HEK293 (cell line): ENCODE results near the gene PXDC1.
"Not testable (repeated sequence)": the region's sequence is repeated elsewhere in the genome, so short reads cannot be mapped to it uniquely, and the experiment has no call there.

ENCODE experiments used
- CTCF ChIA-PET: fragments of 350-600 bp; formaldehyde crosslinking; extraction: SDS; loops from one replicate; lab custom pipeline; 2021; ENCODE audit warnings: antibody characterized with exemption; lab: Yijun Ruan, JAX
- POLR2A ChIA-PET: fragments of 300-600 bp; formaldehyde crosslinking; extraction: SDS; loops from one replicate; lab custom pipeline; 2020; ENCODE audit warnings: antibody characterized with exemption, inconsistent platforms; lab: Yijun Ruan, JAX
- H3K27ac ChIP-seq: fragments of 200-500 bp; sonication (Bioruptor generic); 2 replicates; pipeline ENCODE4 v1.5.1; 2014; ENCODE audit warnings: low read depth, low read length, control low read depth, inconsistent platforms; ENCODE audit errors: extremely low read depth
- H3K36me3 ChIP-seq, 2 experiments: fragments of 200-500 bp in 1 of 2; sonication (Bioruptor generic) in 1 of 2; 1 replicate in 1 of 2; 2 replicates in 1 of 2; pipeline ENCODE4 v1.5.1; 2014 to 2017; ENCODE audit warnings: inconsistent platforms in 2 of 2, low read length in 2 of 2; ENCODE audit not compliant: control insufficient read depth in 2 of 2, insufficient read depth in 1 of 2
- H3K4me1 ChIP-seq: fragments of 200-500 bp; sonication (Bioruptor generic); 2 replicates; pipeline ENCODE4 v1.5.1; 2014; ENCODE audit warnings: mild to moderate bottlenecking, low read length, inconsistent platforms; ENCODE audit not compliant: control insufficient read depth, insufficient read depth
- H3K4me3 ChIP-seq: 2 replicates; pipeline ENCODE4 v1.5.1; 2011; ENCODE audit warnings: low read depth, mild to moderate bottlenecking, control low read depth, low read length, moderate library complexity
- H3K9me3 ChIP-seq: fragments of 200-500 bp; sonication (Bioruptor generic); 2 replicates; pipeline ENCODE4 v1.5.1; 2014; ENCODE audit warnings: low read depth, low read length, inconsistent platforms; ENCODE audit not compliant: control insufficient read depth, insufficient read depth
- BCL11A ChIP-seq: fragments of 450-650 bp; formaldehyde crosslinking; IDR thresholded peaks from 2 replicates; pipeline ENCODE4 v1.5.1; 2016; ENCODE audit warnings: low read depth, missing biosample characterization, missing genetic modification characterization
- OSR2 ChIP-seq: fragments of 450-650 bp; formaldehyde crosslinking; IDR thresholded peaks from 2 replicates; pipeline ENCODE4 v1.5.1; 2016; ENCODE audit warnings: missing biosample characterization, missing genetic modification characterization
- PRDM1 ChIP-seq: fragments of 450-650 bp; formaldehyde crosslinking; IDR thresholded peaks from 2 replicates; pipeline ENCODE4; 2016; ENCODE audit warnings: missing biosample characterization, missing genetic modification characterization
- ZBTB20 ChIP-seq: fragments of 450-650 bp; formaldehyde crosslinking; IDR thresholded peaks from 2 replicates; pipeline ENCODE4 v1.5.1; 2016; ENCODE audit warnings: missing biosample characterization, missing genetic modification characterization
- ZNF146 ChIP-seq: fragments of 450-650 bp; formaldehyde crosslinking; IDR thresholded peaks from 2 replicates; pipeline ENCODE4 v1.5.1; 2016; ENCODE audit warnings: missing biosample characterization, missing genetic modification characterization
- ZNF211 ChIP-seq: fragments of 450-650 bp; formaldehyde crosslinking; IDR thresholded peaks from 2 replicates; pipeline ENCODE4 v1.5.1; 2016; ENCODE audit warnings: low read depth, missing biosample characterization, missing genetic modification characterization
- ZNF23 ChIP-seq: fragments of 450-650 bp; formaldehyde crosslinking; IDR thresholded peaks from 2 replicates; pipeline ENCODE4 v1.5.1; 2016; ENCODE audit warnings: missing biosample characterization, missing genetic modification characterization, borderline replicate concordance
- ZNF274 ChIP-seq, 2 experiments: fragments of 200-500 bp in 1 of 2; fragments of 450-650 bp in 1 of 2; sonication (Bioruptor generic) in 1 of 2; formaldehyde crosslinking in 1 of 2; IDR thresholded peaks; 2 replicates each; pipeline versions ENCODE4 v1.5.1 to v1.6.1; 2014 to 2016; ENCODE audit warnings: borderline replicate concordance in 1 of 2, inconsistent platforms in 1 of 2, low read length in 1 of 2, missing biosample characterization in 1 of 2, missing genetic modification characterization in 1 of 2
- ZNF341 ChIP-seq: fragments of 450-650 bp; formaldehyde crosslinking; IDR thresholded peaks from 2 replicates; pipeline ENCODE4; 2016; ENCODE audit warnings: low read depth, missing biosample characterization, missing genetic modification characterization
- ZNF37A ChIP-seq: fragments of 450-650 bp; IDR thresholded peaks from 2 replicates; pipeline ENCODE4 v1.5.1; 2018; ENCODE audit warnings: missing biosample characterization, missing genetic modification characterization
- ZNF416 ChIP-seq: fragments of 450-650 bp; formaldehyde crosslinking; IDR thresholded peaks from 2 replicates; pipeline ENCODE4 v1.5.1; 2016; ENCODE audit warnings: missing biosample characterization, missing genetic modification characterization
- ZNF433 ChIP-seq: fragments of 450-650 bp; formaldehyde crosslinking; IDR thresholded peaks from 2 replicates; pipeline ENCODE4 v1.5.1; 2016; ENCODE audit warnings: missing biosample characterization, missing genetic modification characterization, low read depth
- ZNF560 ChIP-seq: fragments of 450-650 bp; formaldehyde crosslinking; IDR thresholded peaks from 2 replicates; pipeline ENCODE4 v1.5.1; 2017; ENCODE audit warnings: missing biosample characterization, missing genetic modification characterization, borderline replicate concordance
- ZNF610 ChIP-seq: fragments of 450-650 bp; formaldehyde crosslinking; IDR thresholded peaks from 2 replicates; pipeline ENCODE4 v1.5.1; 2016; ENCODE audit warnings: missing biosample characterization, missing genetic modification characterization, borderline replicate concordance
- ZNF621 ChIP-seq: fragments of 450-650 bp; formaldehyde crosslinking; IDR thresholded peaks from 2 replicates; pipeline ENCODE4 v1.5.1; 2017; ENCODE audit warnings: missing biosample characterization, missing genetic modification characterization
- ZNF624 ChIP-seq: fragments of 450-650 bp; formaldehyde crosslinking; IDR thresholded peaks from 2 replicates; pipeline ENCODE4 v1.5.1; 2017; ENCODE audit warnings: missing biosample characterization, missing genetic modification characterization
- ZNF660 ChIP-seq: fragments of 450-650 bp; IDR thresholded peaks from 2 replicates; pipeline ENCODE4 v1.5.1; 2018; ENCODE audit warnings: missing biosample characterization, mild to moderate bottlenecking, missing genetic modification characterization
- TF ChIP-seq, protein P1 (sequence below): fragments of 450-650 bp; formaldehyde crosslinking; IDR thresholded peaks from 2 replicates; pipeline ENCODE4 v1.5.1; 2016; ENCODE audit warnings: missing biosample characterization, missing genetic modification characterization
- TF ChIP-seq, protein P2 (sequence below): fragments of 450-650 bp; formaldehyde crosslinking; IDR thresholded peaks from 2 replicates; pipeline ENCODE4; 2016; ENCODE audit warnings: missing biosample characterization, missing genetic modification characterization

PXDC1 gene

DNA sequence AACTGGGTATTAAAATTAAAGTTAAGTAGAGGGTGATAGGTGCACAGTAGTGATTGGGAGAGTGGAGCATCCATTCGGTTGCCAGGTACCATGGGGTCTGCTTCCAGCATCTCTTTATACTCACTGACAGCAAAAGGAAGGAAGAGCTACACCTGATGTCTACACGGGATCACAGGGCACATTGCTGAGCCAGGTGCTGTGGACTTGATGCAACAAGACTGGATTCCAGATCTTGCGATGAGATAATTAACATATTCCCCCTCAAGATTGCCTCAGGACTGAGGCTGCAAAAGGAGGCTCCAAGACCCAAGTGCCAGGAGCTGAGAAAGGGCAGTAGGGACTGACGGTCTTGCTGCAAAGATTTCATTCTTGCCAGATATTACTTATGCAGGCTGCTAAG lies 72.6 kb downstream of the PXDC1 start:
- CTCF ChIA-PET: no interaction called here
- H3K4me1 ChIP-seq: no peaks in the 10 kb centered on the region
- H3K27ac ChIP-seq: no peak overlapping the region
- no peaks in the 10 kb centered on the region for H3K36me3 ChIP-seq
- POLR2A ChIA-PET: no interaction called here
- no peak overlapping the region for H3K4me3 ChIP-seq
- TF ChIP-seq OSR2 (no peak), ZNF274 (IDR thresholded peaks at IDR 0.05; ENCODE audit: low read length) (no peak), ZNF274 (tag by site-specific recombination; IDR thresholded peaks at IDR 0.05; ENCODE audit: borderline replicate concordance) (no peak), BCL11A (tag by site-specific recombination) (no peak), ZNF341 (tag by site-specific recombination) (no peak), ZNF37A (tag by site-specific recombination) (no peak), ZNF624 (tag by site-specific recombination) (no peak), PRDM1 (tag by site-specific recombination) (no peak), ZNF433 (no peak), ZNF621 (tag by site-specific recombination) (no peak), ZNF560 (tag by site-specific recombination) (no peak), ZNF146 (no peak), ZNF660 (tag by site-specific recombination) (no peak), ZBTB20 (no peak), ZNF211 (tag by site-specific recombination) (no peak), ZNF416 (tag by site-specific recombination) (no peak), ZNF610 (tag by site-specific recombination) (no peak), ZNF23 (tag by site-specific recombination) (no peak)
- TF ChIP-seq, protein P1, sequence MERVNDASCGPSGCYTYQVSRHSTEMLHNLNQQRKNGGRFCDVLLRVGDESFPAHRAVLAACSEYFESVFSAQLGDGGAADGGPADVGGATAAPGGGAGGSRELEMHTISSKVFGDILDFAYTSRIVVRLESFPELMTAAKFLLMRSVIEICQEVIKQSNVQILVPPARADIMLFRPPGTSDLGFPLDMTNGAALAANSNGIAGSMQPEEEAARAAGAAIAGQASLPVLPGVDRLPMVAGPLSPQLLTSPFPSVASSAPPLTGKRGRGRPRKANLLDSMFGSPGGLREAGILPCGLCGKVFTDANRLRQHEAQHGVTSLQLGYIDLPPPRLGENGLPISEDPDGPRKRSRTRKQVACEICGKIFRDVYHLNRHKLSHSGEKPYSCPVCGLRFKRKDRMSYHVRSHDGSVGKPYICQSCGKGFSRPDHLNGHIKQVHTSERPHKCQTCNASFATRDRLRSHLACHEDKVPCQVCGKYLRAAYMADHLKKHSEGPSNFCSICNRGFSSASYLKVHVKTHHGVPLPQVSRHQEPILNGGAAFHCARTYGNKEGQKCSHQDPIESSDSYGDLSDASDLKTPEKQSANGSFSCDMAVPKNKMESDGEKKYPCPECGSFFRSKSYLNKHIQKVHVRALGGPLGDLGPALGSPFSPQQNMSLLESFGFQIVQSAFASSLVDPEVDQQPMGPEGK (tag by site-specific recombination): no peak
- TF ChIP-seq, protein P2, sequence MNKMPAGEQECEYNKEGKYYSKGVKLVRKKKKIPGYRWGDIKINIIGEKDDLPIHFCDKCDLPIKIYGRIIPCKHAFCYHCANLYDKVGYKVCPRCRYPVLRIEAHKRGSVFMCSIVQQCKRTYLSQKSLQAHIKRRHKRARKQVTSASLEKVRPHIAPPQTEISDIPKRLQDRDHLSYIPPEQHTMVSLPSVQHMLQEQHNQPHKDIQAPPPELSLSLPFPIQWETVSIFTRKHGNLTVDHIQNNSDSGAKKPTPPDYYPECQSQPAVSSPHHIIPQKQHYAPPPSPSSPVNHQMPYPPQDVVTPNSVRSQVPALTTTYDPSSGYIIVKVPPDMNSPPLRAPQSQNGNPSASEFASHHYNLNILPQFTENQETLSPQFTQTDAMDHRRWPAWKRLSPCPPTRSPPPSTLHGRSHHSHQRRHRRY (tag by site-specific recombination): no peak
- no peaks in the 10 kb centered on the region for H3K9me3 ChIP-seq

DNA sequence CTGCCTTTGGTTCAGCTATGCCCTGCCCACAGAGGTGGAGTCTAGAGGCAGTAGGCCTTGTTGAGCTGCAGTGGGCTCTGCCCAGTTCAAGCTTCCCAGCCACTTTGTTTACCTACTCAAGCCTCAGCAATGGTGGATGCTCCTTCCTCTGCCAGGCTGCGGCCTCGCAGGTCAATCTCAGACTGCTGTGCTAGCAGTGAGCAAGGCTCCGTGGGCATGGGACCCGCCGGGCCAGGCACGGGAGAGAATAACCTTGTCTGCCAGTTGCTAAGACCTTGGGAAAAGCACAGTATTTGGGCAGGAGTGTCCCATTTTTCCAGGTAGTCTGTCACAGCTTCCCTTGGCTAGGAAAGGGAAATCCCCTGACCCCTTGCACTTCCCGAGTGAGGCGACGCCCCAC lies 73.8 kb downstream of the PXDC1 start:
- H3K9me3 ChIP-seq, CTCF ChIA-PET, POLR2A ChIA-PET, H3K4me1 ChIP-seq, H3K36me3 ChIP-seq, H3K4me3 ChIP-seq, H3K27ac ChIP-seq: not testable (repeated sequence)

DNA sequence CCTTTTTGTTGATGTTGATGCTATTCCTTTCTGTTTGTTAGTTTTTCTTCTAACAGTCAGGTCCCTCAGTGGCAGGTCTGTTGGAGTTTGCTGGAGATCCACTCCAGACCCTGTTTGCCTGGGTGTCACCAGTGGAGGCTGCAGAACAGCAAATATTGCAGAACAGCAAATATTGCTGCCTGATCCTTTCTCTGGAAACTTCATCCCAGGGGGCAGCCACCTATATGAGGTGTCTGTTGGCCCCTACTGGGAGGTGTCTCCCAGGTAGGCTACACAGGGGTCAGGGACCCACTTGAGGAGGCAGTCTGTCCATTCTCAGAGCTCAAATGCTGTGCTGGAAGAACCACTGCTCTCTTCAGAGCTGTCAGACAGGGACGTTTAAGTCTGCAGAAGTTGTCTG lies 74.2 kb downstream of the PXDC1 start:
- CTCF ChIA-PET, H3K4me1 ChIP-seq, H3K9me3 ChIP-seq, POLR2A ChIA-PET, H3K36me3 ChIP-seq, H3K4me3 ChIP-seq, H3K27ac ChIP-seq: not testable (repeated sequence)
